Hepatocyte (in vitro differentiated cells): Measurements from ENCODE around the gene MORN2.

ENCODE experiments used
- CTCF ChIP-seq: fragments of 200-600 bp; sonication (generic); IDR thresholded peaks from 2 replicates; pipeline ENCODE4 v1.5.1; 2016; ENCODE audit warnings: antibody characterized with exemption, mild to moderate bottlenecking; ENCODE audit not compliant: poor library complexity
- EZH2phosphoT487 ChIP-seq: fragments of 200-600 bp; sonication (generic); IDR thresholded peaks from one replicate; pipeline ENCODE4 v1.6.1; 2018; ENCODE audit warnings: antibody characterized with exemption, mild to moderate bottlenecking, low read depth, moderate library complexity; ENCODE audit not compliant: unreplicated experiment, severe bottlenecking

GRCh38 chr2:38912619-38913018 is 36.8 kb downstream of the MORN2 start:
- no peak for TF ChIP-seq CTCF
- TF ChIP-seq EZH2phosphoT487 = no peak
